Loucy (cell line): ENCODE results near the gene TEAD1.

ENCODE experiments used
- H2AFZ ChIP-seq: fragments of 200-600 bp; sonication (generic); 2 replicates; pipeline ENCODE4 v1.6.0; 2016; ENCODE audit warnings: antibody characterized with exemption, mild to moderate bottlenecking, low read length, moderate library complexity
- H3F3A ChIP-seq: fragments of 200-600 bp; 2 replicates; pipeline ENCODE4 v1.6.0; 2016; ENCODE audit warnings: antibody characterized with exemption, low read depth, mild to moderate bottlenecking
- H3K27me3 ChIP-seq: fragments of 200-600 bp; sonication (generic); 2 replicates; pipeline ENCODE4 v1.6.1; 2014; ENCODE audit warnings: low read length, mild to moderate bottlenecking; ENCODE audit not compliant: insufficient read depth, poor library complexity, severe bottlenecking
- H3K36me3 ChIP-seq: fragments of 200-600 bp; sonication (generic); 2 replicates; pipeline ENCODE4 v1.6.1; 2016; ENCODE audit warnings: low read length; ENCODE audit not compliant: insufficient read depth
- H3K4me1 ChIP-seq: fragments of 200-600 bp; sonication (generic); 2 replicates; pipeline ENCODE4 v1.5.1; 2014; ENCODE audit warnings: low read length, mild to moderate bottlenecking; ENCODE audit not compliant: insufficient read depth, poor library complexity, severe bottlenecking
- H3K4me2 ChIP-seq: fragments of 200-600 bp; sonication (generic); 2 replicates; pipeline ENCODE4 v1.6.0; 2014; ENCODE audit warnings: antibody characterized with exemption, low read length, low read depth, mild to moderate bottlenecking; ENCODE audit not compliant: poor library complexity, severe bottlenecking
- H3K4me3 ChIP-seq: fragments of 200-600 bp; sonication (generic); 2 replicates; pipeline ENCODE4 v1.5.1; 2014; ENCODE audit warnings: low read length, mild to moderate bottlenecking, mixed read lengths; ENCODE audit not compliant: poor library complexity, severe bottlenecking
- H3K79me2 ChIP-seq: fragments of 200-600 bp; sonication (generic); 2 replicates; pipeline ENCODE4 v1.6.1; 2014; ENCODE audit warnings: low read length; ENCODE audit not compliant: insufficient read depth
- H3K9ac ChIP-seq: fragments of 200-600 bp; sonication (generic); 2 replicates; pipeline ENCODE4 v1.6.0; 2014; ENCODE audit warnings: mild to moderate bottlenecking, low read depth, low read length, moderate library complexity; ENCODE audit not compliant: poor library complexity, severe bottlenecking
- H3K9me2 ChIP-seq: fragments of 200-600 bp; sonication (generic); replicated peaks from 2 replicates; pipeline ENCODE4 v1.6.1; 2016; ENCODE audit warnings: low read depth, low read length, mixed read lengths
- H3K9me3 ChIP-seq: fragments of 200-600 bp; sonication (generic); 2 replicates; pipeline ENCODE4 v1.6.1; 2014; ENCODE audit warnings: mild to moderate bottlenecking, antibody characterized with exemption, low read length, low read depth; ENCODE audit not compliant: insufficient read depth
- H4K20me1 ChIP-seq: fragments of 200-600 bp; sonication (generic); 2 replicates; pipeline ENCODE4 v1.6.0; 2014; ENCODE audit warnings: antibody characterized with exemption, low read length, mild to moderate bottlenecking; ENCODE audit not compliant: insufficient read depth, poor library complexity, severe bottlenecking
- CTCF ChIP-seq: fragments of 200-600 bp; sonication (generic); conservative IDR thresholded peaks from 2 replicates; pipeline ENCODE4 v1.5.1; 2014; ENCODE audit warnings: mild to moderate bottlenecking, antibody characterized with exemption, low read length
- EZH2phosphoT487 ChIP-seq: fragments of 200-600 bp; IDR thresholded peaks from 2 replicates; pipeline ENCODE4 v1.6.1; 2018; ENCODE audit warnings: antibody characterized with exemption, mild to moderate bottlenecking, moderate library complexity, borderline replicate concordance

TEAD1 gene

GRCh38 chr11:12681466-12681865 is 7.2 kb downstream of the TEAD1 start:
- H4K20me1 ChIP-seq: no peaks in the 10 kb centered on the region
- no peak overlapping the region for H2AFZ ChIP-seq
- no peaks in the 10 kb centered on the region for H3K9me2 ChIP-seq
- H3K4me2 ChIP-seq: no peak overlapping the region
- no peaks in the 10 kb centered on the region for H3K9me3 ChIP-seq
- no peaks in the 10 kb centered on the region for H3K4me1 ChIP-seq
- H3K79me2 ChIP-seq: no peaks in the 10 kb centered on the region
- no peak for TF ChIP-seq EZH2phosphoT487
- TF ChIP-seq CTCF: no peak
- H3K9ac ChIP-seq: no peak overlapping the region
- H3K36me3 ChIP-seq: no peaks in the 10 kb centered on the region
- H3K27me3 ChIP-seq: peaks cover 33% of the 10 kb centered on the region
- H3F3A ChIP-seq: no peaks in the 10 kb centered on the region
- no peak overlapping the region for H3K4me3 ChIP-seq

GRCh38 chr11:12682288-12682687 is 8.1 kb downstream of the TEAD1 start:
- no peaks in the 10 kb centered on the region for H4K20me1 ChIP-seq
- H3K4me3 ChIP-seq: no peak overlapping the region
- H3K79me2 ChIP-seq: no peaks in the 10 kb centered on the region
- TF ChIP-seq CTCF (no peak), EZH2phosphoT487 (no peak)
- no peaks in the 10 kb centered on the region for H3K4me1 ChIP-seq
- no peaks in the 10 kb centered on the region for H3F3A ChIP-seq
- no peak overlapping the region for H3K9ac ChIP-seq
- peaks cover 33% of the 10 kb centered on the region for H3K27me3 ChIP-seq
- no peaks in the 10 kb centered on the region for H3K9me2 ChIP-seq
- no peaks in the 10 kb centered on the region for H3K36me3 ChIP-seq
- no peak overlapping the region for H3K4me2 ChIP-seq
- H2AFZ ChIP-seq: no peak overlapping the region
- H3K9me3 ChIP-seq: no peaks in the 10 kb centered on the region

GRCh38 chr11:12682737-12683500 is 8.7 kb downstream of the TEAD1 start:
- no peak overlapping the region for H2AFZ ChIP-seq
- H3K27me3 ChIP-seq: peaks cover 36% of the 10 kb centered on the region
- no peaks in the 10 kb centered on the region for H3K4me1 ChIP-seq
- H3K4me3 ChIP-seq: no peak overlapping the region
- H3K36me3 ChIP-seq: no peaks in the 10 kb centered on the region
- H3K9me3 ChIP-seq: no peaks in the 10 kb centered on the region
- no peak overlapping the region for H3K9ac ChIP-seq
- no peaks in the 10 kb centered on the region for H3K9me2 ChIP-seq
- H3K79me2 ChIP-seq: no peaks in the 10 kb centered on the region
- TF ChIP-seq CTCF (no peak), EZH2phosphoT487 (no peak)
- no peaks in the 10 kb centered on the region for H4K20me1 ChIP-seq
- H3K4me2 ChIP-seq: no peak overlapping the region
- H3F3A ChIP-seq: no peaks in the 10 kb centered on the region
